ENCODE measurements around the gene TMEM170B. TPM values are rescaled to one million over a fixed set of nuclear protein-coding genes. Genes with fewer than 3 reads are reported as not detected.

The TMEM170B gene
- polyA plus RNA-seq, 1 experiment = 0.23 TPM

- TF ChIP-seq CTCF (IDR thresholded peaks at IDR 0.05; ENCODE audit: insufficient read depth, low read depth, low read length) = no peak
- no peaks in the 10 kb centered on the region; the same call in 1 of the 2 replicates for H3K27me3 ChIP-seq (ENCODE audit: control insufficient read depth, insufficient read depth, low read length)
- no peak overlapping the region for H3K4me3 ChIP-seq (ENCODE audit: low read depth, low read length)
- POLR2A ChIA-PET = no interaction called here
- H3K36me3 ChIP-seq (ENCODE audit: control insufficient read depth, insufficient read depth, low read length) = no peaks in the 10 kb centered on the region
- CTCF ChIA-PET = interaction anchor here (1.0 kb wide), 1 partner anchor 31 kb away, joined by 3 read pairs; no protein-coding TSS in a partner anchor
- no peak for DNase-seq (ENCODE audit: low read depth)
Observed at GRCh38 chr6:11527274-11527870, 10.2 kb upstream of the TMEM170B start.

GRCh38 chr6:11528996-11529395 lies 8.6 kb upstream of the TMEM170B start:
- H3K27me3 ChIP-seq (ENCODE audit: control insufficient read depth, insufficient read depth, low read length) = no peaks in the 10 kb centered on the region; the same call in 1 of the 2 replicates
- H3K4me3 ChIP-seq (ENCODE audit: low read depth, low read length) = no peak overlapping the region
- ChIA-PET POLR2A (no interaction called here), CTCF (no interaction called here)
- DNase-seq (ENCODE audit: low read depth) = no peak
- TF ChIP-seq CTCF (IDR thresholded peaks at IDR 0.05; ENCODE audit: insufficient read depth, low read depth, low read length) = no peak
- H3K36me3 ChIP-seq (ENCODE audit: control insufficient read depth, insufficient read depth, low read length) = no peaks in the 10 kb centered on the region

GRCh38 chr6:11532097-11532496 lies 5.5 kb upstream of the TMEM170B start:
- Histone ChIP-seq H3K27me3 (ENCODE audit: control insufficient read depth, insufficient read depth, low read length) (no peaks in the 10 kb centered on the region; the same call in 1 of the 2 replicates), H3K36me3 (ENCODE audit: control insufficient read depth, insufficient read depth, low read length) (no peaks in the 10 kb centered on the region), H3K4me3 (ENCODE audit: low read depth, low read length) (no peak overlapping the region)
- ChIA-PET POLR2A (no interaction called here), CTCF (interaction anchor here (0.5 kb wide), 1 partner anchor 57 kb away, joined by 3 read pairs; no protein-coding TSS in a partner anchor)
- no peak for TF ChIP-seq CTCF (IDR thresholded peaks at IDR 0.05; ENCODE audit: insufficient read depth, low read depth, low read length)
- DNase-seq (ENCODE audit: low read depth) = no peak

GRCh38 chr6:11534561-11534960 lies 3.0 kb upstream of the TMEM170B start:
- Histone ChIP-seq H3K4me3 (ENCODE audit: low read depth, low read length) (no peak overlapping the region), H3K36me3 (ENCODE audit: control insufficient read depth, insufficient read depth, low read length) (no peaks in the 10 kb centered on the region), H3K27me3 (ENCODE audit: control insufficient read depth, insufficient read depth, low read length) (peaks cover 4% of the 10 kb centered on the region; the same call in 1 of the 2 replicates)
- TF ChIP-seq CTCF (IDR thresholded peaks at IDR 0.05; ENCODE audit: insufficient read depth, low read depth, low read length) = no peak
- POLR2A ChIA-PET = no interaction called here
- DNase-seq (ENCODE audit: low read depth) = no peak
- CTCF ChIA-PET = no interaction called here

GRCh38 chr6:11535801-11536230 lies 1.7 kb upstream of the TMEM170B start:
- H3K27me3 ChIP-seq (ENCODE audit: control insufficient read depth, insufficient read depth, low read length) = peaks cover 6% of the 10 kb centered on the region
- TF ChIP-seq CTCF (IDR thresholded peaks at IDR 0.05; ENCODE audit: insufficient read depth, low read depth, low read length) = no peak
- POLR2A ChIA-PET = no interaction called here
- CTCF ChIA-PET = no interaction called here
- no peaks in the 10 kb centered on the region for H3K36me3 ChIP-seq (ENCODE audit: control insufficient read depth, insufficient read depth, low read length)
- no peak for DNase-seq (ENCODE audit: low read depth)
- no peak overlapping the region for H3K4me3 ChIP-seq (ENCODE audit: low read depth, low read length)

All from BJ (cell line).